Activated CD8-positive, alpha-beta T cell treated with anti-CD3 and anti-CD28 coated beads for 36 hours (primary cell): ENCODE results near the gene ABAT. TPM values are rescaled to one million over a fixed set of nuclear protein-coding genes. Genes with fewer than 3 reads are reported as not detected.

Source experiments
- ATAC-seq: fragments of 200-7000 bp; cut with Tn5 transposase; one replicate; pipeline ENCODE4 v1.10.0; 2021; ENCODE audit warnings: mild to moderate bottlenecking, moderate library complexity
- CTCF ChIA-PET: fragments of 350-600 bp; sonication (Branson Sonifier 250); formaldehyde crosslinking; loops from one replicate; lab custom pipeline; 2021; ENCODE audit warnings: antibody characterized with exemption; lab: Charles Lee
- POLR2A ChIA-PET: fragments of 350-600 bp; sonication (Branson Sonifier 250); formaldehyde crosslinking; loops from one replicate; lab custom pipeline; 2021; ENCODE audit warnings: antibody characterized with exemption; lab: Charles Lee
- DNase-seq: peaks from one replicate; pipeline ENCODE4 v3.0.0-alpha.2; 2020
- H3K27ac Mint-ChIP-seq: one replicate; pipeline ENCODE4 v1.8.0; 2021; ENCODE audit warnings: mild to moderate bottlenecking, mixed read lengths
- H3K27me3 Mint-ChIP-seq: one replicate; pipeline ENCODE4 v1.8.0; 2021; ENCODE audit warnings: mixed read lengths
- H3K36me3 Mint-ChIP-seq: one replicate; pipeline ENCODE4 v1.8.0; 2021; ENCODE audit warnings: low read depth, mixed read lengths
- H3K4me1 Mint-ChIP-seq: one replicate; pipeline ENCODE4 v1.8.0; 2021; ENCODE audit warnings: low read depth, mixed read lengths
- H3K4me3 Mint-ChIP-seq: one replicate; pipeline ENCODE4 v1.8.0; 2021; ENCODE audit warnings: mild to moderate bottlenecking, moderate library complexity, mixed read lengths
- H3K9me3 Mint-ChIP-seq: one replicate; pipeline ENCODE4 v1.8.0; 2021; ENCODE audit warnings: mixed read lengths
- CTCF ChIP-seq: fragments of 200-600 bp; IDR thresholded peaks from one replicate; pipeline ENCODE4 v1.8.0; 2022; ENCODE audit warnings: antibody characterized with exemption, mild to moderate bottlenecking
- intact Hi-C: fragments of 100-400 bp; cut with micrococcal nuclease; formaldehyde crosslinking; loops from one replicate; pipeline ENCODE4 v1.10.0; 2022
- total RNA-seq, 2 experiments: library from RNA; stranded (reverse); gene quantifications; one replicate each; pipeline ENCODE4 v1.2.3, GENCODE V29; 2021

Gene ABAT
- total RNA-seq, 2 experiments from 2014 or later, result 5.1 TPM

GRCh38 chr16:8735574-8735973 is 61.2 kb downstream of the ABAT start:
- Mint-ChIP-seq H3K4me3 (no peak overlapping the region), H3K27me3 (no peaks in the 10 kb centered on the region), H3K27ac (no peak overlapping the region), H3K36me3 (peaks cover 5% of the 10 kb centered on the region), H3K9me3 (peaks cover 4% of the 10 kb centered on the region), H3K4me1 (no peaks in the 10 kb centered on the region)
- ChIA-PET CTCF (no interaction called here), POLR2A (no interaction called here)
- no peak for DNase-seq
- intact Hi-C loops, result no loop called here
- TF ChIP-seq CTCF, result no peak
- ATAC-seq, result no peak

GRCh38 chr16:8736123-8736668 is 61.8 kb downstream of the ABAT start:
- POLR2A ChIA-PET, result no interaction called here

DNA sequence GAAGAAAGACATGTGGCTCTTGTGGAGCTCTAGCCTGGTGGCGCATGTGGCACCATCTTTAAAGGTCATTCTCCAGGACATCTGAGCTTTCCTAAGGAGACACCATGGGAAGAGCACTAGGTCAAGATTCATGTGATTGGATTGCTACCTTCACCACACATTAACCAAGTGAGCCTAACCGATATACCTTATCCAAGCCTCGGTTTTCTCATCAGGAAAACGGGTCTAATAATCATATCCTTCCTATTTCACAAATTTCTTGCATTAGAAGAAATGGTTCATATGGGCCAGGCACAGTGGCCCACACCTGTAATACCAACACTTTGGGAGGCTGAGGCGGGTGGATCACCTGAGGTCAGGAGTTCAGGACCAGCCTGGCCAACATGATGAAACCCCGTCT is 64.7 kb downstream of the ABAT start:
- CTCF ChIA-PET, result no interaction called here
- no peaks in the 10 kb centered on the region for H3K36me3 Mint-ChIP-seq
- no peak overlapping the region for H3K4me3 Mint-ChIP-seq
- H3K4me1 Mint-ChIP-seq, result no peaks in the 10 kb centered on the region
- ATAC-seq (no peak), DNase-seq (no peak)
- H3K27me3 Mint-ChIP-seq, result no peaks in the 10 kb centered on the region
- intact Hi-C loops, result no loop called here
- no peak for TF ChIP-seq CTCF
- POLR2A ChIA-PET, result no interaction called here
- H3K27ac Mint-ChIP-seq, result no peak overlapping the region
- peaks cover 1% of the 10 kb centered on the region for H3K9me3 Mint-ChIP-seq

More at GRCh38 chr16:8736123-8736668, 61.8 kb downstream of the ABAT start:
- DNase-seq, result no peak
- no peak for ATAC-seq
- TF ChIP-seq CTCF, result no peak
- Mint-ChIP-seq H3K27ac (no peak overlapping the region), H3K4me1 (no peaks in the 10 kb centered on the region), H3K9me3 (peaks cover 4% of the 10 kb centered on the region), H3K36me3 (peaks cover 5% of the 10 kb centered on the region), H3K27me3 (no peaks in the 10 kb centered on the region), H3K4me3 (no peak overlapping the region)
- intact Hi-C loops, result no loop called here
- CTCF ChIA-PET, result no interaction called here

- no peak for DNase-seq
- intact Hi-C loops, result no loop called here
- Mint-ChIP-seq H3K4me3 (no peak overlapping the region), H3K9me3 (peaks cover 1% of the 10 kb centered on the region), H3K36me3 (no peaks in the 10 kb centered on the region), H3K27ac (no peak overlapping the region), H3K27me3 (no peaks in the 10 kb centered on the region), H3K4me1 (no peaks in the 10 kb centered on the region)
- TF ChIP-seq CTCF, result no peak
- CTCF ChIA-PET, result no interaction called here
- POLR2A ChIA-PET, result no interaction called here
- no peak for ATAC-seq
These were observed 65.7 kb downstream of the ABAT start for GRCh38 chr16:8739989-8740704.

GRCh38 chr16:8740775-8741355 is 66.4 kb downstream of the ABAT start:
- CTCF ChIA-PET, result no interaction called here
- POLR2A ChIA-PET, result no interaction called here
- DNase-seq, result no peak
- Mint-ChIP-seq H3K4me1 (no peaks in the 10 kb centered on the region), H3K9me3 (peaks cover 1% of the 10 kb centered on the region), H3K27me3 (no peaks in the 10 kb centered on the region), H3K36me3 (no peaks in the 10 kb centered on the region), H3K27ac (no peak overlapping the region), H3K4me3 (no peak overlapping the region)
- intact Hi-C loops, result no loop called here
- no peak for ATAC-seq
- no peak for TF ChIP-seq CTCF
